ENCODE data around the gene SNAPC3. TPM values are rescaled to one million over a fixed set of nuclear protein-coding genes. Genes with fewer than 3 reads are reported as not detected.

SNAPC3 gene
- total and polyA plus RNA-seq, 2 donors (not counting 3 experiments of a cell fraction or from before 2014, with no cell fraction given) = 15.2 to 32.6 TPM

- BruUV-seq (replicated peaks) = no TSS peak
These were observed 10.5 kb downstream of the SNAPC3 start for GRCh38 chr9:15433191-15433590.

More at GRCh38 chr9:15433191-15433590, 10.5 kb downstream of the SNAPC3 start:
- dilution Hi-C loops (cut with MboI; ENCODE audit: extremely low pct_ligation_motif_present, low sequenced_read_pairs) (no loop called here), intact Hi-C loops (cut with micrococcal nuclease) (no loop called here)
- peaks cover 90% of the 10 kb centered on the region for H3K79me2 ChIP-seq (ENCODE audit: control insufficient read depth, insufficient read depth, low read length)
- H3K4me3 ChIP-seq (replicated peaks in 1 of 3; ENCODE audit: insufficient read depth in 1 of 3, low read depth in 1 of 3, low read length in 3 of 3) = no peak overlapping the region
- H3K9me1 ChIP-seq (replicated peaks; ENCODE audit: control insufficient read depth, extremely low read depth, insufficient read depth, low read length) = no peaks in the 10 kb centered on the region
- peaks cover 3% of the 10 kb centered on the region for H3K4me1 ChIP-seq (ENCODE audit: control insufficient read depth, extremely low read depth, insufficient read depth, low read length)
- no peak overlapping the region for H3K4me2 ChIP-seq (ENCODE audit: insufficient read depth, low read length)
- FAIRE-seq = no peak
- DNase-seq (ENCODE audit: low read depth, low spot score) = no peak
- TF ChIP-seq MYC (IDR thresholded peaks at IDR 0.05; ENCODE audit: low read depth, low read length) (no peak), MAX (IDR thresholded peaks at IDR 0.05; ENCODE audit: insufficient read depth, insufficient read length) (no peak), FOS (IDR thresholded peaks at IDR 0.05; ENCODE audit: borderline replicate concordance, insufficient read depth, low read length) (no peak), EZH2 (IDR thresholded peaks at IDR 0.05; ENCODE audit: borderline replicate concordance, low read depth, low read length, severe bottlenecking) (no peak), CTCF (IDR thresholded peaks at IDR 0.05; ENCODE audit: extremely low read depth in 1 of 2, insufficient read depth in 1 of 2, low read depth in 1 of 2, low read length in 2 of 2) (no peak), POLR2A (IDR thresholded peaks at IDR 0.05; ENCODE audit: low read depth, low read length) (no peak)
- H4K20me1 ChIP-seq (replicated peaks; ENCODE audit: control insufficient read depth, extremely low read depth, insufficient read depth, low read length) = peaks cover 7% of the 10 kb centered on the region
- H3K27ac ChIP-seq (ENCODE audit: insufficient read depth, low read depth, low read length) = no peak overlapping the region
- POLR2A ChIA-PET = no interaction called here
- CTCF ChIA-PET = interaction anchor here (1.7 kb wide), 1 partner anchor 120 kb away, joined by 7 read pairs; the partner anchor contains the start of gene CCDC171
- H3K36me3 ChIP-seq (ENCODE audit: control insufficient read depth in 2 of 2, extremely low read depth in 1 of 2, insufficient read depth in 2 of 2, low read length in 2 of 2) = peaks cover 0 to 7% of the 10 kb centered on the region in 2 experiments
- H2AFZ ChIP-seq (ENCODE audit: low read depth, low read length) = no peak overlapping the region
- no peak overlapping the region for H3K9ac ChIP-seq (replicated peaks; ENCODE audit: extremely low read depth, insufficient read depth, low read length)
- no peaks in the 10 kb centered on the region for H3K27me3 ChIP-seq (ENCODE audit: control insufficient read depth in 2 of 2, insufficient read depth in 2 of 2, low read length in 2 of 2)
- H3K9me3 ChIP-seq (replicated peaks; ENCODE audit: control insufficient read depth, insufficient read depth, low read length) = no peaks in the 10 kb centered on the region
